ENCODE results near the gene RTL10. TPM values are rescaled to one million over a fixed set of nuclear protein-coding genes. Genes with fewer than 3 reads are reported as not detected.

RTL10 gene
- total and polyA plus RNA-seq, 4 donors = 11.0 to 18.7 (median 14.7) TPM

DNA sequence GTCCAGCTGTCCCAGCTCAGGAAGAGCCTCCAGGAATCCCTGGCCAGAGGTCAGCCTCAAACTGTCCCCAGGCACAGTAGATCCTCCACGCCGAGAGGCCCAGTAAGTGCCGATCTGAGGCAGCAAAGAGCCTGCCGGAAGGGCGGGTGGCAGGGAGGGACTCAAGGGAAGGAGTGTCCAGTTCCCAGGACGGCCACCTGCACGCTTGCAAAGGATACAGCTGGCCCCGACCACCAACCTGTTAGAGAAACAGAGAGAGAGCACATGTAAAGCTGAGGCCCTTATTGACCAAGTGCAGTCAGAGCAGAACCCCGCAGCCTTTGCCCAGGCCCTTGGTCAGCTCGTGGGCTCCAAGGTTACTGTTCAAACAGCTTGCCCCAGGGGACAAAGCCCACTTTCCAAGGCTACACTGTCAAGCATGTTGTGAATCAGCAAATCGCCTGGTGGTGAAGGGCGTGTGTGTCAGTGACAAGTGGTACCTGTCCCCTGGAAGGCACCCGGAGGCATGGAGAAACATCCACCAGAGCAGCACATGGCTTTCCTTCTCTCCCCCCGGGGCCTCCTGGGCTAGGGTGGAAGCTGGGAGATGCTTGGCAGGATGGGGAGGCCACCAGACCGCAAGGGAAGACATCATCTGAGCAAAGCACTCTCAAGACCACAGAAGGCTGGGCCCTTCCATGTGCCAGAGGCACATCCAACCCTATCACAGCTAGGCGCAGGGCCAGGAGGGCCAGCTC is 44.3 kb upstream of the RTL10 start:
- no peak for DNase-seq (ENCODE audit: low read depth in 4 of 6, low spot score in 6 of 6)
- Histone ChIP-seq H3K36me3 (ENCODE audit: control insufficient read depth, insufficient read depth, low read length) (peaks cover 64% of the 10 kb centered on the region), H3K4me3 (ENCODE audit: low read depth, low read length) (no peak overlapping the region), H3K27me3 (ENCODE audit: control insufficient read depth, insufficient read depth, low read length) (no peaks in the 10 kb centered on the region), H3K4me1 (ENCODE audit: control insufficient read depth, insufficient read depth, low read length) (peaks cover 18% of the 10 kb centered on the region), H3K9me3 (ENCODE audit: control insufficient read depth, insufficient read depth, low read length) (no peaks in the 10 kb centered on the region), H3K27ac (ENCODE audit: low read depth, low read length) (no peak overlapping the region)
- 91% methylated on average over 11 of the region's 16 CpGs for WGBS (ENCODE audit: insufficient coverage)

DNA sequence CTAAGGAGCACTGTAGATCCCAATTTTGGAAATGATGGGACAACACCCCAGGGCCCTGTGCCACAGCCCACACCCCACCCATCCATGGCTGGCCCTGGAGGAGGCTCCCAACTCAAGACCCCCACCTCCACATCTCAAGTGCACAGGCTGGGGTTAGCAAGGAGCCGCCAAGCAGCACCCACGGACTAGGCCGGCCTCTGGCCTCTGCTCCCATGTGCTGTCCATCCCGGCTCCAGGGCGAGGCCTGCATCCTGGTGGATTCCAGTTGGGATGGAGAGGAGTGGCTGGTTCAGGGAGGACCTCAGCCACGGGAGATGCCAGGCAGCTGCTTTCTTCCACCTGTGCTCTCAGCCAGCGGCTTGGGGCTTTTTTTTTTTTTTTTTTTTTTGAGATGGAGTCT is 43.5 kb upstream of the RTL10 start:
- Histone ChIP-seq H3K4me1 (ENCODE audit: control insufficient read depth, insufficient read depth, low read length) (peaks cover 9% of the 10 kb centered on the region), H3K9me3 (ENCODE audit: control insufficient read depth, insufficient read depth, low read length) (no peaks in the 10 kb centered on the region), H3K36me3 (ENCODE audit: control insufficient read depth, insufficient read depth, low read length) (peaks cover 62% of the 10 kb centered on the region), H3K27ac (ENCODE audit: low read depth, low read length) (no peak overlapping the region), H3K27me3 (ENCODE audit: control insufficient read depth, insufficient read depth, low read length) (no peaks in the 10 kb centered on the region), H3K4me3 (ENCODE audit: low read depth, low read length) (no peak overlapping the region)
- DNase-seq (ENCODE audit: low read depth in 4 of 6, low spot score in 6 of 6) = no peak
- WGBS (ENCODE audit: insufficient coverage) = 100% methylated on average over 4 of the region's 7 CpGs

DNA sequence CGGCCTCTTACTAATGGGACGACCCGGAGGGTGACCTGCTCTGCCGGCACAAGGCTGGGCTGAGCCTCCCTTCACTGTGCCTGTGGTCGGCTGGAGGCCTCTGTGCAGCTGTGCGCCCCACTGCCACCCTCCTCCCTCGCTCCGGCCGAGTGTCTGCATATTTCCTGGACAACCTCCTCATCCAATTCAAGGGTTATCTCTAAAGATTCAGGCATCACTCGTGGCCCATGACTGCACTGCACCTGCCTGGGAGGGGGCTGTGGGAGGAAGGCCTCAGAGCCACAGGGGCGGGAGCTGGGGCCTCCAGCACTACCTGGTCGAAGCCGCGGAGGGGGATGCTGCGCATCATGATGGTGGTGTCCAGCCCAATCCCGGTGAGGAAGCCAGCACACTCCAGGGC is 43.1 kb upstream of the RTL10 start:
- no peak for DNase-seq (ENCODE audit: low read depth in 4 of 6, low spot score in 6 of 6)
- Histone ChIP-seq H3K9me3 (ENCODE audit: control insufficient read depth, insufficient read depth, low read length) (no peaks in the 10 kb centered on the region), H3K27ac (ENCODE audit: low read depth, low read length) (no peak overlapping the region), H3K4me1 (ENCODE audit: control insufficient read depth, insufficient read depth, low read length) (peaks cover 6% of the 10 kb centered on the region), H3K27me3 (ENCODE audit: control insufficient read depth, insufficient read depth, low read length) (no peaks in the 10 kb centered on the region), H3K36me3 (ENCODE audit: control insufficient read depth, insufficient read depth, low read length) (peaks cover 63% of the 10 kb centered on the region), H3K4me3 (ENCODE audit: low read depth, low read length) (no peak overlapping the region)
- 93% methylated on average over 12 of the region's 16 CpGs for WGBS (ENCODE audit: insufficient coverage)

DNA sequence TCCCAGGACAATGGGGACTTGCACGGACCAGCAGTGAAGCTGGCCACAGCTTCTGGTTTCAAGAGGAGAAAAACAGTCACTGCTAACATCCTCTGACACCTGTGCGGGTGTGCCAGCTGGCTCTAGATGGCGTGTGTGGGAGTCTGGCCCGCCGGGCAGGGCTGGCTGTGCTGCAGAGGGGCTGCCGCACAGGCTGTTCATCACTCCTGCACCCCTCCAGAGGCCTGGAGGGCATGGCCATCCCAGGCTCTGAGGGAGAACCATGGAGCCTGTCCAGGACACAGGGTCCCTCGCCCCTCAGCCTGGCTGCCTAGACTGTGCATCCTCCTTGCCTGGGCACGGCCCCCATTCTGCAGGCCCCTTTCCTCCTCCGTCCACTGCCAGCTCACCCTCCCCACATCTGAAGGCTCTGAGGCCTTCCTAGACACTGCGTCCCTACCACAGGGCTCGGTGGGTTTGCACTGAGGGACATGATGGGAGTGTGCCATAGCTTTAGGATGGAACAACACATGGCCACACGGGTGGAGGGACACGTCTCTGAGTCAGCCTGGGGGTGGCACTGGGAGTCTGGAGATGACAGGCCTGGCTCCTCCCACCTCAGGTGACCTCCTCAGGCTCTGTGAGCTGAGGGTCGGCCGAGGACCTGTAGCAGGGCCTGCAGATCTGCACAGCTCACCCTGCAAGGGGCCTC is 42.1 kb upstream of the RTL10 start:
- Histone ChIP-seq H3K27ac (ENCODE audit: low read depth, low read length) (no peak overlapping the region), H3K4me3 (ENCODE audit: low read depth, low read length) (no peak overlapping the region), H3K9me3 (ENCODE audit: control insufficient read depth, insufficient read depth, low read length) (no peaks in the 10 kb centered on the region), H3K36me3 (ENCODE audit: control insufficient read depth, insufficient read depth, low read length) (peaks cover 66% of the 10 kb centered on the region), H3K4me1 (ENCODE audit: control insufficient read depth, insufficient read depth, low read length) (peaks cover 9% of the 10 kb centered on the region), H3K27me3 (ENCODE audit: control insufficient read depth, insufficient read depth, low read length) (no peaks in the 10 kb centered on the region)
- no peak for DNase-seq (ENCODE audit: low read depth in 4 of 6, low spot score in 6 of 6)
- 77% methylated on average over 13 of the region's 15 CpGs for WGBS (ENCODE audit: insufficient coverage)

DNA sequence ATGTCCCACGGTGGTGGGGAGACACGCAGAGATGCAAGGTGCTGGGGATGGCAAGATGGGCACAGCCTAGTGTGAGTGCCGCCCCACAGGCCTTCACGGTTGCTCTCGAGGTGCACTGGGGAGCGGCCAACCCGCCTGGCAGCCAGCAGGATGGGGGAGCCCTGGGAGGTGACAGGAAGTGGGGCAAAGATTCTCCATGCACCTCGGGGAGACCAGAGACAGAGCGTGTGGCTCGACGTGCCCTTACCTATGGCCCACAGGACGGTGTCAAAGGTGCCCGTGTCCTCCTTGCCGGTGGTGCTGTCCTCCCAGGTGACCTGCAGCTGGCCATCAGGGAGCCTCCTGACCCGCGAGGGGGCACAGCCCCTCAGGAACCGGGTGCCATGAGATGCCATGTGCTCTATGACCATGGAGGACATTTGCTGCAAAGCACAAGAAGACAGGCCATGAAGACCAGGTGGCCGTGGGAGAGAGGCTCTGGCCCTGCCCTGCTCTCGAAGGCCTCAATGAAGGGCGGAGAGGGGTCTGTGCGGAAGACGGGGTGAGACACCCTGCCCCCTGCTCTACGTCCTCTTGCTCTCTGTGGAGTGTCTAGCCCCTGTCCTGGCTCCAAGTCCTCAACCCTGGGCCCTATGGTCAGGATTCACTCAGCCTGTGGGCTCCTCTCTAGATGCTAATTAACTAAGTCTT is 40.6 kb upstream of the RTL10 start:
- no peaks in the 10 kb centered on the region for H3K9me3 ChIP-seq (ENCODE audit: control insufficient read depth, insufficient read depth, low read length)
- WGBS (ENCODE audit: insufficient coverage) = 96% methylated on average over 23 of the region's 23 CpGs
- no peak overlapping the region for H3K4me3 ChIP-seq (ENCODE audit: low read depth, low read length)
- no peak for DNase-seq (ENCODE audit: low read depth in 4 of 6, low spot score in 6 of 6)
- peaks cover 24% of the 10 kb centered on the region for H3K4me1 ChIP-seq (ENCODE audit: control insufficient read depth, insufficient read depth, low read length)
- H3K27me3 ChIP-seq (ENCODE audit: control insufficient read depth, insufficient read depth, low read length) = no peaks in the 10 kb centered on the region
- H3K36me3 ChIP-seq (ENCODE audit: control insufficient read depth, insufficient read depth, low read length) = peaks cover 70% of the 10 kb centered on the region
- no peak overlapping the region for H3K27ac ChIP-seq (ENCODE audit: low read depth, low read length)

DNA sequence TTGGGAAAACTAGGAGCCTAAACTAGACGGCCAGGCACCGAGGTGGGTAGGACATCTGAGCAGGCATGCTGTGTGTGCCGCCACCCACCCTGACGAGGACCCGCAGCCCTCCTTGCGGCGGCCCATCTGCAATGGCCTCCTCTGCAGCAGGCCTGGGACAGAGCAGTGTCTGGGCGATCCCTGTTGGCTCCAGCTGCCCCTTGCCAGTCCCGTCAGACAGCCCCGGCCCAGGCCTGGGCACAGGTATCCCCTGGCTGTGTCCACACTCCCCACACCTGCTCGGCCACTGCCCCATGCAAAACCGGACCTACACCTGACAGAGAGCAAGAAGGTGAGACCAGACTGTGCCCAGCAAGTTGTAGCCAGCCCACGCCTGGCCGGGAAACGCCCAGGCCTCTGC is 38.7 kb upstream of the RTL10 start:
- 93% methylated on average over 15 of the region's 15 CpGs for WGBS (ENCODE audit: insufficient coverage)
- no peak for DNase-seq (ENCODE audit: low read depth in 4 of 6, low spot score in 6 of 6)
- Histone ChIP-seq H3K36me3 (ENCODE audit: control insufficient read depth, insufficient read depth, low read length) (peaks cover 70% of the 10 kb centered on the region), H3K27ac (ENCODE audit: low read depth, low read length) (no peak overlapping the region), H3K4me3 (ENCODE audit: low read depth, low read length) (no peak overlapping the region), H3K9me3 (ENCODE audit: control insufficient read depth, insufficient read depth, low read length) (no peaks in the 10 kb centered on the region), H3K27me3 (ENCODE audit: control insufficient read depth, insufficient read depth, low read length) (no peaks in the 10 kb centered on the region), H3K4me1 (ENCODE audit: control insufficient read depth, insufficient read depth, low read length) (peaks cover 29% of the 10 kb centered on the region)

DNA sequence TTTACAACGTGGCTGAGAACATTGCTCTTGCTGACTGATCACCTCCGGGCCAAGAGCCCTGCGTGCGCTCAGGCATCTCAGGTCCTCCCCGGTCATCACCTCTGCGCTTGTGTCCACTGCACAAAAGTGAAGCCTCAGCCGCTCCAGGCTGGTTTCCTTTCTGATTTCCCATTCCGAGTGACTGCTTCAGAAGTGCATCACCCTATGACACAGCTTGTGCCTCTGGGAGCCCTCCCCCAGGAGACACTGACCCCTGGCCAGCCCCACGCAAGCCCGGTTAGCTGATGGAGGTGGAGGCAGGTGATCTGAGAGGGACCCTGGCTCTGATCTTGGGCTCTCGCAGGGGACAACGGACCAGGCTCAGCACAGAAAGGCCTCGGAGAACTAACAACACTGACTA is 38.3 kb upstream of the RTL10 start:
- H3K27ac ChIP-seq (ENCODE audit: low read depth, low read length) = no peak overlapping the region
- peaks cover 70% of the 10 kb centered on the region for H3K36me3 ChIP-seq (ENCODE audit: control insufficient read depth, insufficient read depth, low read length)
- WGBS (ENCODE audit: insufficient coverage) = 81% methylated on average over 13 of the region's 13 CpGs
- H3K4me1 ChIP-seq (ENCODE audit: control insufficient read depth, insufficient read depth, low read length) = peaks cover 29% of the 10 kb centered on the region
- H3K27me3 ChIP-seq (ENCODE audit: control insufficient read depth, insufficient read depth, low read length) = no peaks in the 10 kb centered on the region
- no peak for DNase-seq (ENCODE audit: low read depth in 4 of 6, low spot score in 6 of 6)
- no peaks in the 10 kb centered on the region for H3K9me3 ChIP-seq (ENCODE audit: control insufficient read depth, insufficient read depth, low read length)
- no peak overlapping the region for H3K4me3 ChIP-seq (ENCODE audit: low read depth, low read length)

DNA sequence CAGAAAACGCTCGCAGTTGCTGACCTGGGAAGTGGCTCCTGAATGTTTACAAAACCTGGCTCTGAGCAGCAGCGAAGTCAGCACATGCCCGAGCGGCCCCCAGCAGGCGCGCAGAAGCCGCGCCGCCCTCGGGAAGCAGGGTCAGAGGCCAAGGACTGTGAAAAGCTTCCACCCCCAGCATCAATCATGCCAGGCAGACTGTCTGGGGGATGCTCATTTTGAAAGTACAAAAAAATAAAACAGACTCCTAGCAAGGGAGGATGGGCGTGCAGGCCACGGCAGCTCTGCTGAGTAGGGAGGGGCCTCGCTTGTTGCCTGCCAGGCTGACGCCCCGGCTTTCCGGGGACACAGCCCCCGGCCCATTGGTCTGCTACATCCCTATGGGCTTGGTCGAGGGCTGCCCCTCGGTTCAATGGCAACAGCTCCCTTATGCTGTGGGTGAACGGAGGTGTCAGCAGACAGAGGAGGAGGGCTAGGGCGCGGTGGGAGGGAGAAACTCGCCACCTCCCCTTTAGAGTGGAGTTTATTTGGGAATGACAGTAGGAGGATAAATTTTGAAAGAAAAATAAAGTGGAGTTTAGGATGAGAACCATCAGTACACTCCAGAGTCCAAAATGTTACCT is 37.7 kb upstream of the RTL10 start:
- Histone ChIP-seq H3K9me3 (ENCODE audit: control insufficient read depth, insufficient read depth, low read length) (no peaks in the 10 kb centered on the region), H3K27me3 (ENCODE audit: control insufficient read depth, insufficient read depth, low read length) (no peaks in the 10 kb centered on the region), H3K36me3 (ENCODE audit: control insufficient read depth, insufficient read depth, low read length) (peaks cover 67% of the 10 kb centered on the region), H3K4me1 (ENCODE audit: control insufficient read depth, insufficient read depth, low read length) (peaks cover 29% of the 10 kb centered on the region), H3K4me3 (ENCODE audit: low read depth, low read length) (no peak overlapping the region), H3K27ac (ENCODE audit: low read depth, low read length) (no peak overlapping the region)
- no peak for DNase-seq (ENCODE audit: low read depth in 4 of 6, low spot score in 6 of 6)
- WGBS (ENCODE audit: insufficient coverage) = 34% methylated on average over 21 of the region's 24 CpGs

DNA sequence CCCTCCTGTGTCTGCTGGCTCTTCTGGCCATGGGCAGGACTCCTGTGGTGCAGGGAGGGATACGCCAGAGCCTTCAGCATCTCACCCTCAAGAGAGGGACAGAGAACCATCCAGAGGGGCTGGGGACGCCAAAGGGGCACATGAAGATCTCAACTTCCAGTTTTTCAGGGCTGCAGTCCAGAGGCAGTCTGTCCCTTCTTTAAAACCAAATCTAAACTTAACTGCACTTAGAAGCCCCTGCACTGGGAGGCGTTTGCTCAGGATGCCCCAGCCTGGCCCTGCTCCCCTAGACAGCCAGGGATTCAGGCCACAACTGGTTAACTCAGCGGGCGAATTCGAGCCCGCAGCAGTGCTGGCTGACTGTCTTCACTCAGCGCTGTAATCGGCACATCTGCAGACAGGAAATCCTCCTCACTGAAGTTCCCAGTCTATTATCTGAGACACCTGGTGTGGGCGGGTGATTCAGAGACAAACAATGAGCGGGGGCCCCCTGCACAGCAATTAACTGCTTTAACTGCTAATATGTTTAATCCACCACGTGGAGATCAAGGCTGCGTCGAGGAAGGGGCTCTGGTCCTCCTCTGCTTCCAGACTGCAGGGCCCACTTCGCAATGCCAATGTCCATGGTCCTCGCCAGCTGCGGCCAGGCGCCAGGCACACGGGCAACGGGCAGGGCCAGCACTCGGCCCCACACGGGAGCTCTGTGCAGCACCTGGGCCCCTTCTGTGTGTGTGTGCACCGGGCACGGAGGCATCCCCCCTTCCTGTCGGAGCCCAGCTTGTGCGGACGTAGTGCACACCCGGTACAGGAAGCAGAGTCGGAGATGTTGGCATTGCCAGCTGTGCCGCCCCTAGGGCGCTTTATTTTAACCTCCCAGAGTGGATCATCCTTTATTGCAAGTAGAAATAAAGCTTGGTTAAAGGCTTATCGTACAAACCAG is 36.9 kb upstream of the RTL10 start:
- Histone ChIP-seq H3K36me3 (ENCODE audit: control insufficient read depth, insufficient read depth, low read length) (peaks cover 67% of the 10 kb centered on the region), H3K27me3 (ENCODE audit: control insufficient read depth, insufficient read depth, low read length) (no peaks in the 10 kb centered on the region), H3K4me3 (ENCODE audit: low read depth, low read length) (no peak overlapping the region), H3K27ac (ENCODE audit: low read depth, low read length) (no peak overlapping the region), H3K4me1 (ENCODE audit: control insufficient read depth, insufficient read depth, low read length) (peaks cover 33% of the 10 kb centered on the region), H3K9me3 (ENCODE audit: control insufficient read depth, insufficient read depth, low read length) (no peaks in the 10 kb centered on the region)
- DNase-seq (ENCODE audit: low read depth in 4 of 6, low spot score in 6 of 6) = peak in 2 of 6 donors; percentile 43 to 79
- WGBS (ENCODE audit: insufficient coverage) = 26% methylated on average over 26 of the region's 32 CpGs

All from spinal cord (tissue), 10 donors.